A549 (cell line): ENCODE data around the gene HK1. TPM values are rescaled to one million over a fixed set of nuclear protein-coding genes. Genes with fewer than 3 reads are reported as not detected.

Experiments
- ATAC-seq, 2 experiments: fragments of 200-7000 bp in 1 of 2; fragments of >200 bp in 1 of 2; cut with Nextera tagmentation in 1 of 2; cut with Tn5 transposase in 1 of 2; 3 replicates each; pipeline versions ENCODE4 v1.8.0 to v1.9.1; 2018 to 2020; ENCODE audit warnings: mild to moderate bottlenecking in 1 of 2, moderate library complexity in 1 of 2
- CTCF ChIA-PET: fragments of 300-600 bp; sonication (Branson Sonifier 250); formaldehyde crosslinking; extraction: SDS; loops from one replicate; lab custom pipeline; 2021; ENCODE audit warnings: antibody characterized with exemption, inconsistent platforms; lab: Yijun Ruan, JAX
- POLR2A ChIA-PET: fragments of 350-600 bp; formaldehyde crosslinking; extraction: SDS; loops from one replicate; lab custom pipeline; 2021; ENCODE audit warnings: antibody characterized with exemption, inconsistent platforms; lab: Yijun Ruan, JAX
- DNase-seq, 2 experiments: peaks; one replicate each; pipeline versions ENCODE4 v3.0.0 to v3.0.0-alpha.2; 2011 to 2016; ENCODE audit warnings: low read depth in 1 of 2, low spot score in 1 of 2
- FAIRE-seq: peaks from 2 replicates; lab custom pipeline; 2011; peaks lifted over from hg19 to GRCh38; lab: Jason Lieb, UNC
- H3K27ac ChIP-seq, 2 experiments: fragments of >200 bp; sonication (Bioruptor Twin); formaldehyde crosslinking; 3 replicates each; pipeline ENCODE4 v1.5.1; 2016 to 2017
- H3K4me1 ChIP-seq: fragments of >200 bp; sonication (Bioruptor Twin); formaldehyde crosslinking; 3 replicates; pipeline ENCODE4 v1.6.1; 2016
- H3K4me2 ChIP-seq: fragments of >200 bp; sonication (Bioruptor Twin); formaldehyde crosslinking; 3 replicates; pipeline ENCODE4 v1.6.1; 2016
- H3K4me3 ChIP-seq: fragments of >200 bp; sonication (Bioruptor Twin); formaldehyde crosslinking; 3 replicates; pipeline ENCODE4 v1.5.1; 2016
- H3K9me3 ChIP-seq: fragments of >200 bp; sonication (Bioruptor Twin); formaldehyde crosslinking; 3 replicates; pipeline ENCODE4 v1.6.1; 2016
- BCL3 ChIP-seq: fragments of >200 bp; sonication (Bioruptor Twin); formaldehyde crosslinking; IDR thresholded peaks from 3 replicates; pipeline ENCODE4 v1.6.1; 2016
- CBX8 ChIP-seq: fragments of 200-600 bp; sonication (generic); IDR thresholded peaks from 2 replicates; pipeline ENCODE4 v1.6.1; 2016
- CEBPB ChIP-seq, 2 experiments: fragments of >200 bp in 1 of 2; sonication (Bioruptor Twin) in 1 of 2; formaldehyde crosslinking in 1 of 2; IDR thresholded peaks; 2 replicates each; pipeline ENCODE4 v1.6.1; 2012 to 2016
- CHD2 ChIP-seq: fragments of 150-350 bp; IDR thresholded peaks from 2 replicates; pipeline ENCODE4 v1.6.1; 2014; ENCODE audit warnings: low read length; ENCODE audit not compliant: partially characterized antibody
- CHD4 ChIP-seq: fragments of 200-600 bp; sonication (generic); IDR thresholded peaks from 2 replicates; pipeline ENCODE4 v1.6.1; 2016; ENCODE audit warnings: antibody characterized with exemption, mild to moderate bottlenecking, borderline replicate concordance
- CTCF ChIP-seq: fragments of >200 bp; sonication (Bioruptor Twin); formaldehyde crosslinking; IDR thresholded peaks from 3 replicates; pipeline ENCODE4 v1.5.1; 2016
- EHMT2 ChIP-seq: fragments of 200-600 bp; sonication (generic); IDR thresholded peaks from 2 replicates; pipeline ENCODE4 v1.6.1; 2016; ENCODE audit warnings: antibody characterized with exemption, low read depth, mild to moderate bottlenecking, moderate library complexity
- ESRRA ChIP-seq: fragments of 150-350 bp; IDR thresholded peaks from 2 replicates; pipeline ENCODE4 v1.6.1; 2014; ENCODE audit warnings: mild to moderate bottlenecking, low read length, borderline replicate concordance
- HDAC2 ChIP-seq: fragments of 200-600 bp; sonication (generic); IDR thresholded peaks from 2 replicates; pipeline ENCODE4 v1.6.1; 2016
- HES2 ChIP-seq: fragments of >200 bp; sonication (Bioruptor Twin); formaldehyde crosslinking; IDR thresholded peaks from 2 replicates; pipeline ENCODE4 v1.6.1; 2016
- HEYL ChIP-seq: fragments of 250-450 bp; sonication (Bioruptor Pico); IDR thresholded peaks from 2 replicates; pipeline ENCODE4 v1.8.0; 2021; ENCODE audit warnings: mild to moderate bottlenecking, moderate library complexity
- HMGXB4 ChIP-seq: fragments of 250-450 bp; sonication (Bioruptor Pico); IDR thresholded peaks from 2 replicates; pipeline ENCODE4 v1.5.0; 2021; ENCODE audit warnings: mild to moderate bottlenecking, moderate library complexity, borderline replicate concordance
- HOXB13 ChIP-seq: fragments of 250-450 bp; sonication (Bioruptor Pico); IDR thresholded peaks from 2 replicates; pipeline ENCODE4 v1.5.0; 2020; ENCODE audit warnings: low read depth, mild to moderate bottlenecking, moderate library complexity
- JUNB ChIP-seq: fragments of >200 bp; sonication (Bioruptor Twin); formaldehyde crosslinking; IDR thresholded peaks from 2 replicates; pipeline ENCODE4 v1.6.1; 2016
- KDM5A ChIP-seq: fragments of 200-600 bp; sonication (generic); IDR thresholded peaks from 2 replicates; pipeline ENCODE4 v1.6.1; 2016; ENCODE audit warnings: antibody characterized with exemption, mild to moderate bottlenecking
- MAX ChIP-seq: IDR thresholded peaks from 2 replicates; pipeline ENCODE4 v1.6.1; 2012
- MYC ChIP-seq: IDR thresholded peaks from 2 replicates; pipeline ENCODE4 v1.6.1; 2012; ENCODE audit warnings: mild to moderate bottlenecking, inconsistent platforms, low read length, improper control_type of control experiment, borderline replicate concordance
- PBX3 ChIP-seq: IDR thresholded peaks from 2 replicates; pipeline ENCODE4 v1.6.1; 2012
- RAD21 ChIP-seq, 2 experiments: fragments of >200 bp in 1 of 2; sonication (Bioruptor Twin) in 1 of 2; formaldehyde crosslinking in 1 of 2; IDR thresholded peaks in 1 of 2; conservative IDR thresholded peaks in 1 of 2; 2 replicates in 1 of 2; 3 replicates in 1 of 2; pipeline ENCODE4 v1.6.1; 2012 to 2018; ENCODE audit warnings: inconsistent platforms in 1 of 2
- RNF2 ChIP-seq: fragments of 200-600 bp; sonication (generic); IDR thresholded peaks from 2 replicates; pipeline ENCODE4 v1.6.1; 2016; ENCODE audit warnings: low read depth, mild to moderate bottlenecking, antibody characterized with exemption, moderate library complexity, borderline replicate concordance
- SMC3 ChIP-seq: fragments of >200 bp; sonication (Bioruptor Twin); formaldehyde crosslinking; IDR thresholded peaks from 3 replicates; pipeline ENCODE4 v1.6.1; 2018; ENCODE audit warnings: inconsistent platforms
- SREBF2 ChIP-seq: fragments of 450-650 bp; IDR thresholded peaks from 2 replicates; pipeline ENCODE4 v1.6.1; 2014; ENCODE audit warnings: mild to moderate bottlenecking, moderate library complexity
- USF2 ChIP-seq: fragments of 450-650 bp; IDR thresholded peaks from 2 replicates; pipeline ENCODE4 v1.6.1; 2014; ENCODE audit warnings: antibody characterized with exemption
- ZSCAN20 ChIP-seq: fragments of 250-450 bp; sonication (Bioruptor Pico); IDR thresholded peaks from 2 replicates; pipeline ENCODE4 v1.8.0; 2022; ENCODE audit warnings: mild to moderate bottlenecking, moderate library complexity
- WGBS: methylation state at CpG from one replicate; pipeline ENCODE4 v1.1.6; 2017; ENCODE audit errors: missing lambda C conversion rate; 5-methylcytosine and 5-hydroxymethylcytosine counted together
- polyA plus RNA-seq, 4 experiments: library from polyadenylated mRNA; depleted of rRNA in 3 of 4; stranded (reverse); fragments of >200 nt; fragmentation: RNase III in 1 of 4; extraction: RNeasy Plus Mini Kit Qiagen cat#74134 plus additional on column Dnase treatment in 1 of 4; gene quantifications; 2 replicates in 3 of 4; 3 replicates in 1 of 4; pipeline ENCODE4 v1.2.3, GENCODE V29; 2011 to 2017

Gene HK1
- polyA plus RNA-seq, 2 of the 4 experiments (the other 2 are of a cell fraction), result 17.3 to 58.9 TPM

GRCh38 chr10:69234447-69234846 is 43.8 kb upstream of the HK1 start:
- no peak overlapping the region for H3K4me3 ChIP-seq
- TF ChIP-seq ESRRA, result no peak
- no peak for TF ChIP-seq HDAC2
- TF ChIP-seq PBX3, result no peak
- ATAC-seq (no peak), FAIRE-seq (no peak), DNase-seq (no peak)
- ChIA-PET POLR2A (no interaction called here), CTCF (interaction anchor here (1.1 to 21.3 kb wide), 9 partner anchors 8 to 281 kb away, joined by 3 to 424 read pairs (median 4); no protein-coding TSS in a partner anchor)
- H3K27ac ChIP-seq, result no peak overlapping the region
- no peak overlapping the region for H3K4me2 ChIP-seq
- H3K4me1 ChIP-seq, result peaks cover 31% of the 10 kb centered on the region
- H3K9me3 ChIP-seq, result no peaks in the 10 kb centered on the region
- WGBS, result 90% methylated on average over 3 of the region's 3 CpGs

GRCh38 chr10:69237528-69238159 is 40.7 kb upstream of the HK1 start:
- FAIRE-seq, result no peak
- CTCF ChIA-PET, result interaction anchor here (0.9 to 21.3 kb wide), 20 partner anchors 10 to 284 kb away, joined by 3 to 424 read pairs (median 4); partner anchors contain the start of gene HK1

GRCh38 chr10:69239136-69239535 is 39.2 kb upstream of the HK1 start:
- FAIRE-seq (no peak), ATAC-seq (no peak), DNase-seq (no peak)
- H3K4me2 ChIP-seq, result no peak overlapping the region
- 65% methylated on average over 5 of the region's 5 CpGs for WGBS
- H3K27ac ChIP-seq, result no peak overlapping the region
- ChIA-PET CTCF (interaction anchor here (0.6 to 21.3 kb wide), 22 partner anchors 8 to 397 kb away, joined by 3 to 424 read pairs (median 4); no protein-coding TSS in a partner anchor), POLR2A (no interaction called here)
- no peaks in the 10 kb centered on the region; the same call in 2 of the 3 replicates for H3K4me1 ChIP-seq
- H3K4me3 ChIP-seq, result no peak overlapping the region
- no peaks in the 10 kb centered on the region for H3K9me3 ChIP-seq
- TF ChIP-seq HMGXB4 (CRISPR knock-in tag) (no peak), CHD4 (no peak), RNF2 (no peak), BCL3 (no peak), CHD2 (no peak), SREBF2 (no peak), RAD21 (conservative IDR thresholded peaks at IDR 0.05 in 1 of 2, IDR thresholded peaks at IDR 0.05 in 1 of 2) (no peak), EHMT2 (no peak), ZSCAN20 (CRISPR knock-in tag) (no peak)

More at GRCh38 chr10:69237528-69238159, 40.7 kb upstream of the HK1 start:
- Histone ChIP-seq H3K4me1 (peaks cover 6% of the 10 kb centered on the region), H3K27ac (no peak overlapping the region; a peak in 1 of 6 replicates), H3K4me2 (no peak overlapping the region), H3K9me3 (no peaks in the 10 kb centered on the region), H3K4me3 (no peak overlapping the region)
- WGBS, result 38% methylated on average over 17 of the region's 17 CpGs
- TF ChIP-seq USF2 (no peak), SMC3 (peak; percentile 97), HOXB13 (CRISPR knock-in tag) (no peak), HES2 (no peak), MAX (0 out of 2 replicates have a peak, but pooled peaks have one; percentile 18), CEBPB (IDR thresholded peaks at IDR 0.05) (no peak), CBX8 (no peak), JUNB (no peak), KDM5A (no peak), HEYL (no peak), RAD21 (conservative IDR thresholded peaks at IDR 0.05 in 1 of 2, IDR thresholded peaks at IDR 0.05 in 1 of 2) (peak; percentile 96 to 97), MYC (no peak), CTCF (peak; percentile 96)
- POLR2A ChIA-PET, result no interaction called here
- DNase-seq (peak; percentile 66 to 81), ATAC-seq (peak; percentile 95 to 99)
